HG03469 (cell line): ENCODE measurements around the gene ZBTB7C.

ENCODE experiments used
- ATAC-seq: cut with Tn5 transposase; IDR thresholded peaks from one replicate; pipeline ENCODE4 v1.9.1; 2021; ENCODE audit warnings: mild to moderate bottlenecking, moderate library complexity, moderate number of reproducible peaks; ENCODE audit not compliant: unreplicated experiment

ZBTB7C gene

GRCh38 chr18:48391868-48392267 lies 17.3 kb downstream of the ZBTB7C start:
- no peak for ATAC-seq

- ATAC-seq = no peak
These were observed 18.5 kb downstream of the ZBTB7C start for GRCh38 chr18:48390641-48391040.

- ATAC-seq = no peak
These were observed 20.7 kb downstream of the ZBTB7C start for GRCh38 chr18:48388478-48388877.

- ATAC-seq = no peak
These were observed 21.9 kb downstream of the ZBTB7C start for GRCh38 chr18:48387300-48387699.

- ATAC-seq = no peak
These were observed 23.6 kb downstream of the ZBTB7C start for GRCh38 chr18:48385596-48385995.

GRCh38 chr18:48376934-48377333 lies 32.2 kb downstream of the ZBTB7C start:
- ATAC-seq = no peak

- ATAC-seq = no peak
These were observed 32.8 kb downstream of the ZBTB7C start for GRCh38 chr18:48376406-48376805.

GRCh38 chr18:48375150-48375800 lies 33.9 kb downstream of the ZBTB7C start:
- no peak for ATAC-seq

- no peak for ATAC-seq
These were observed 34.6 kb downstream of the ZBTB7C start for GRCh38 chr18:48374423-48375149.

- ATAC-seq = no peak
These were observed 37.2 kb downstream of the ZBTB7C start for GRCh38 chr18:48371854-48372602.

- ATAC-seq = no peak
These were observed 41.6 kb downstream of the ZBTB7C start for GRCh38 chr18:48367557-48367956.

GRCh38 chr18:48365965-48366364 lies 43.2 kb downstream of the ZBTB7C start:
- ATAC-seq = no peak

- ATAC-seq = no peak
These were observed 45.0 kb downstream of the ZBTB7C start for GRCh38 chr18:48364146-48364545.

- no peak for ATAC-seq
These were observed 46.0 kb downstream of the ZBTB7C start for GRCh38 chr18:48363175-48363574.

- ATAC-seq = no peak
These were observed 47.4 kb downstream of the ZBTB7C start for GRCh38 chr18:48361801-48362200.

- ATAC-seq = no peak
These were observed 48.7 kb downstream of the ZBTB7C start for GRCh38 chr18:48360376-48361021.

- no peak for ATAC-seq
These were observed 49.6 kb downstream of the ZBTB7C start for GRCh38 chr18:48359626-48360025.

GRCh38 chr18:48358868-48359267 lies 50.3 kb downstream of the ZBTB7C start:
- ATAC-seq = no peak

GRCh38 chr18:48356909-48357631 lies 52.1 kb downstream of the ZBTB7C start:
- ATAC-seq = no peak

GRCh38 chr18:48356151-48356745 lies 52.9 kb downstream of the ZBTB7C start:
- no peak for ATAC-seq
